ENCODE measurements around the gene ATF2.

Gene ATF2

GRCh38 chr2:175054340-175054739 lies 113.7 kb downstream of the ATF2 start:
- Histone ChIP-seq H3K27me3 (ENCODE audit: low read length) (no peaks in the 10 kb centered on the region), H3K9ac (ENCODE audit: low read length) (no peak overlapping the region), H3F3A (ENCODE audit: insufficient read depth) (no peaks in the 10 kb centered on the region), H3K4me3 (ENCODE audit: insufficient read depth, low read length, poor library complexity, severe bottlenecking) (no peak overlapping the region), H3K4me2 (ENCODE audit: low read depth, low read length, poor library complexity, severe bottlenecking) (no peak overlapping the region), H3K79me2 (ENCODE audit: insufficient read depth, low read length) (no peaks in the 10 kb centered on the region), H2AFZ (ENCODE audit: low read depth, low read length, severe bottlenecking) (no peak overlapping the region), H3K27ac (ENCODE audit: low read depth, low read length) (no peak overlapping the region), H3K9me2 (replicated peaks; ENCODE audit: insufficient read depth, low read length) (no peaks in the 10 kb centered on the region), H3K36me3 (ENCODE audit: low read length) (no peaks in the 10 kb centered on the region), H4K20me1 (ENCODE audit: low read depth, low read length) (no peaks in the 10 kb centered on the region), H3K9me3 (ENCODE audit: insufficient read depth, low read length) (no peaks in the 10 kb centered on the region)
- TF ChIP-seq, protein P1, sequence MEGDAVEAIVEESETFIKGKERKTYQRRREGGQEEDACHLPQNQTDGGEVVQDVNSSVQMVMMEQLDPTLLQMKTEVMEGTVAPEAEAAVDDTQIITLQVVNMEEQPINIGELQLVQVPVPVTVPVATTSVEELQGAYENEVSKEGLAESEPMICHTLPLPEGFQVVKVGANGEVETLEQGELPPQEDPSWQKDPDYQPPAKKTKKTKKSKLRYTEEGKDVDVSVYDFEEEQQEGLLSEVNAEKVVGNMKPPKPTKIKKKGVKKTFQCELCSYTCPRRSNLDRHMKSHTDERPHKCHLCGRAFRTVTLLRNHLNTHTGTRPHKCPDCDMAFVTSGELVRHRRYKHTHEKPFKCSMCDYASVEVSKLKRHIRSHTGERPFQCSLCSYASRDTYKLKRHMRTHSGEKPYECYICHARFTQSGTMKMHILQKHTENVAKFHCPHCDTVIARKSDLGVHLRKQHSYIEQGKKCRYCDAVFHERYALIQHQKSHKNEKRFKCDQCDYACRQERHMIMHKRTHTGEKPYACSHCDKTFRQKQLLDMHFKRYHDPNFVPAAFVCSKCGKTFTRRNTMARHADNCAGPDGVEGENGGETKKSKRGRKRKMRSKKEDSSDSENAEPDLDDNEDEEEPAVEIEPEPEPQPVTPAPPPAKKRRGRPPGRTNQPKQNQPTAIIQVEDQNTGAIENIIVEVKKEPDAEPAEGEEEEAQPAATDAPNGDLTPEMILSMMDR (IDR thresholded peaks at IDR 0.05; ENCODE audit: insufficient read depth, low read length, poor library complexity, severe bottlenecking): no peak
- TF ChIP-seq EZH2phosphoT487 (conservative IDR thresholded peaks at IDR 0.05; ENCODE audit: low read length): no peak

GRCh38 chr2:175049661-175050060 lies 118.3 kb downstream of the ATF2 start:
- H3K36me3 ChIP-seq (ENCODE audit: low read length): no peaks in the 10 kb centered on the region
- no peak overlapping the region for H3K4me3 ChIP-seq (ENCODE audit: insufficient read depth, low read length, poor library complexity, severe bottlenecking)
- TF ChIP-seq, protein P1 (IDR thresholded peaks at IDR 0.05; ENCODE audit: insufficient read depth, low read length, poor library complexity, severe bottlenecking): no peak
- TF ChIP-seq EZH2phosphoT487 (conservative IDR thresholded peaks at IDR 0.05; ENCODE audit: low read length): no peak
- no peaks in the 10 kb centered on the region for H4K20me1 ChIP-seq (ENCODE audit: low read depth, low read length)
- no peak overlapping the region for H2AFZ ChIP-seq (ENCODE audit: low read depth, low read length, severe bottlenecking)
- peak overlapping the region; percentile 92 for H3K4me2 ChIP-seq (ENCODE audit: low read depth, low read length, poor library complexity, severe bottlenecking)
- no peaks in the 10 kb centered on the region for H3K9me2 ChIP-seq (replicated peaks; ENCODE audit: insufficient read depth, low read length)
- H3K79me2 ChIP-seq (ENCODE audit: insufficient read depth, low read length): no peaks in the 10 kb centered on the region
- peaks cover 11% of the 10 kb centered on the region for H3F3A ChIP-seq (ENCODE audit: insufficient read depth)
- no peaks in the 10 kb centered on the region for H3K9me3 ChIP-seq (ENCODE audit: insufficient read depth, low read length)
- no peak overlapping the region for H3K9ac ChIP-seq (ENCODE audit: low read length)
- H3K27me3 ChIP-seq (ENCODE audit: low read length): no peaks in the 10 kb centered on the region
- H3K27ac ChIP-seq (ENCODE audit: low read depth, low read length): peak overlapping the region; percentile 96

DNA sequence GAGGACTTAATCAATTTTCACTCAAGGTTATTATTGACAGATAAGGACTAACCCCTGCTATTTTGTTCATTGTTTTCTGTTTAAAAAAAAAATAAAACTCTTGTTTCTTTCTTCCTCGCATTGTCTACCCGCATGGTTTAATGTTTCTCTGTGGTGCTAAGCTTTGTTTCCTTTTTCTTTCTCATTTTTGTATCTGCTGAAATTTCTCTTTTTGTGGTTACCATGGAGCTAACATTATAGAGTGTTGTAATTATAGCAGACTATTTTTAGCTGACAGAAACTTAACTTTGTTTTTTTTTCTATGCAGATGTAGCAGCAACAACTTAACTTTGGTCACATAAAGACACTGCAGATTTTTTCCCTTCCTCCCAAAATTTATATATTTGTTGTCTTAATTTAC lies 119.7 kb downstream of the ATF2 start:
- H3K27me3 ChIP-seq (ENCODE audit: low read length): no peaks in the 10 kb centered on the region
- H2AFZ ChIP-seq (ENCODE audit: low read depth, low read length, severe bottlenecking): peak overlapping the region; percentile 63
- no peaks in the 10 kb centered on the region for H3K9me3 ChIP-seq (ENCODE audit: insufficient read depth, low read length)
- H3K9ac ChIP-seq (ENCODE audit: low read length): peak overlapping the region; percentile 48
- no peaks in the 10 kb centered on the region for H4K20me1 ChIP-seq (ENCODE audit: low read depth, low read length)
- no peak for TF ChIP-seq EZH2phosphoT487 (conservative IDR thresholded peaks at IDR 0.05; ENCODE audit: low read length)
- TF ChIP-seq, protein P1 (IDR thresholded peaks at IDR 0.05; ENCODE audit: insufficient read depth, low read length, poor library complexity, severe bottlenecking): no peak
- H3K27ac ChIP-seq (ENCODE audit: low read depth, low read length): peak overlapping the region; percentile 96
- peak overlapping the region; percentile 92 for H3K4me2 ChIP-seq (ENCODE audit: low read depth, low read length, poor library complexity, severe bottlenecking)
- H3K36me3 ChIP-seq (ENCODE audit: low read length): no peaks in the 10 kb centered on the region
- no peaks in the 10 kb centered on the region for H3K9me2 ChIP-seq (replicated peaks; ENCODE audit: insufficient read depth, low read length)
- peaks cover 11% of the 10 kb centered on the region for H3F3A ChIP-seq (ENCODE audit: insufficient read depth)
- no peaks in the 10 kb centered on the region for H3K79me2 ChIP-seq (ENCODE audit: insufficient read depth, low read length)
- H3K4me3 ChIP-seq (ENCODE audit: insufficient read depth, low read length, poor library complexity, severe bottlenecking): peak overlapping the region; percentile 33

All from SU-DHL-6 (cell line).